Middle frontal gyrus (tissue), 1 donor: ENCODE data around the gene ACER3.
A peak's percentile ranks its signal among the peaks of the same experiment; 100 is the strongest.
"Not testable (repeated sequence)": the region's sequence is repeated elsewhere in the genome, so short reads cannot be mapped to it uniquely, and the experiment has no call there.

Experiments used
- DNase-seq: peaks from one replicate; pipeline ENCODE4 v3.0.0-alpha.2; 2015; ENCODE audit warnings: low spot score; ENCODE audit errors: extremely low spot score

The ACER3 gene

GRCh38 chr11:77038029-77038824 is 177.5 kb downstream of the ACER3 start:
- no peak for DNase-seq

GRCh38 chr11:77038825-77039326 is 178.2 kb downstream of the ACER3 start:
- DNase-seq: no peak

GRCh38 chr11:77039491-77040400 is 179.0 kb downstream of the ACER3 start:
- DNase-seq: no peak

- no peak for DNase-seq
These were observed 179.7 kb downstream of the ACER3 start for GRCh38 chr11:77040401-77040777.

- no peak for DNase-seq
These were observed 180.2 kb downstream of the ACER3 start for GRCh38 chr11:77040889-77041288.

- DNase-seq: no peak
These were observed 181.5 kb downstream of the ACER3 start for GRCh38 chr11:77042111-77042726.

GRCh38 chr11:77044356-77044755 is 183.6 kb downstream of the ACER3 start:
- DNase-seq: no peak

GRCh38 chr11:77044886-77045285 is 184.2 kb downstream of the ACER3 start:
- DNase-seq: no peak

GRCh38 chr11:77046060-77046501 is 185.4 kb downstream of the ACER3 start:
- no peak for DNase-seq

GRCh38 chr11:77047007-77047927 is 186.5 kb downstream of the ACER3 start:
- peak; percentile 85 for DNase-seq

GRCh38 chr11:77047928-77048446 is 187.3 kb downstream of the ACER3 start:
- DNase-seq: not testable (repeated sequence)

GRCh38 chr11:77049026-77049425 is 188.3 kb downstream of the ACER3 start:
- no peak for DNase-seq

- DNase-seq: no peak
These were observed 190.8 kb downstream of the ACER3 start for GRCh38 chr11:77051511-77051910.

- no peak for DNase-seq
These were observed 191.8 kb downstream of the ACER3 start for GRCh38 chr11:77052518-77052917.

- DNase-seq: no peak
These were observed 192.7 kb downstream of the ACER3 start for GRCh38 chr11:77053217-77054015.

- DNase-seq: no peak
These were observed 193.4 kb downstream of the ACER3 start for GRCh38 chr11:77054084-77054483.

- no peak for DNase-seq
These were observed 194.4 kb downstream of the ACER3 start for GRCh38 chr11:77055101-77055561.

- DNase-seq: no peak
These were observed 195.2 kb downstream of the ACER3 start for GRCh38 chr11:77055913-77056312.

- DNase-seq: no peak
These were observed 196.2 kb downstream of the ACER3 start for GRCh38 chr11:77056814-77057402.
